Liver (tissue), 2 donors: ENCODE results near the gene NAAA.

Experiments
- CTCF ChIP-seq: fragments of 150-350 bp; IDR thresholded peaks from 2 replicates; pipeline ENCODE4 v1.5.1; 2017; ENCODE audit warnings: improper control_type of control experiment, low read depth, low read length; ENCODE audit not compliant: missing input control
- MAX ChIP-seq: IDR thresholded peaks from 2 replicates; pipeline ENCODE4 v1.6.1; 2016; ENCODE audit warnings: antibody characterized with exemption
- donor health status: healthy.

- TF ChIP-seq CTCF (no peak), MAX (no peak)
Observed at GRCh38 chr4:75921910-75922309, 18.9 kb downstream of the NAAA start.
